Hepatocyte (in vitro differentiated cells): ENCODE results near the gene CBLL1. TPM values are rescaled to one million over a fixed set of nuclear protein-coding genes. Genes with fewer than 3 reads are reported as not detected.

Source experiments
- DNase-seq: peaks from one replicate; pipeline ENCODE4 v3.0.0-alpha.2; 2016; ENCODE audit warnings: low spot score
- H2AFZ ChIP-seq: fragments of 200-600 bp; sonication (generic); 2 replicates; pipeline ENCODE4 v1.6.0; 2016; ENCODE audit warnings: antibody characterized with exemption, mild to moderate bottlenecking
- H3K27ac ChIP-seq: fragments of 200-600 bp; sonication (generic); 2 replicates; pipeline ENCODE4 v1.5.1; 2016; ENCODE audit warnings: mild to moderate bottlenecking
- H3K27me3 ChIP-seq: fragments of 200-600 bp; sonication (generic); 2 replicates; pipeline ENCODE4 v1.6.1; 2016
- H3K36me3 ChIP-seq: fragments of 200-600 bp; sonication (generic); replicated peaks from 2 replicates; pipeline ENCODE4 v1.5.1; 2016; ENCODE audit warnings: low read depth; ENCODE audit not compliant: insufficient read depth
- H3K4me1 ChIP-seq: fragments of 200-600 bp; sonication (generic); 2 replicates; pipeline ENCODE4 v1.5.1; 2016; ENCODE audit warnings: mild to moderate bottlenecking, moderate library complexity; ENCODE audit not compliant: insufficient read depth
- H3K4me2 ChIP-seq: fragments of 200-600 bp; sonication (generic); 2 replicates; pipeline ENCODE4 v1.6.0; 2016
- H3K4me3 ChIP-seq: fragments of 200-600 bp; sonication (generic); 2 replicates; pipeline ENCODE4 v1.5.1; 2016; ENCODE audit warnings: mild to moderate bottlenecking
- H3K79me2 ChIP-seq: fragments of 200-600 bp; sonication (generic); 2 replicates; pipeline ENCODE4 v1.6.0; 2017; ENCODE audit warnings: mild to moderate bottlenecking
- H3K9me2 ChIP-seq: fragments of 200-600 bp; sonication (generic); replicated peaks from 2 replicates; pipeline ENCODE4 v1.6.0; 2017; ENCODE audit warnings: mild to moderate bottlenecking; ENCODE audit not compliant: insufficient read depth
- H3K9me3 ChIP-seq: fragments of 200-600 bp; sonication (generic); 2 replicates; pipeline ENCODE4 v1.5.1; 2016; ENCODE audit warnings: low read depth, mild to moderate bottlenecking
- H4K20me1 ChIP-seq: fragments of 200-600 bp; sonication (generic); 2 replicates; pipeline ENCODE4 v1.6.0; 2016; ENCODE audit warnings: mild to moderate bottlenecking; ENCODE audit not compliant: insufficient read depth, poor library complexity, severe bottlenecking
- CTCF ChIP-seq: fragments of 200-600 bp; sonication (generic); IDR thresholded peaks from 2 replicates; pipeline ENCODE4 v1.5.1; 2016; ENCODE audit warnings: antibody characterized with exemption, mild to moderate bottlenecking; ENCODE audit not compliant: poor library complexity
- EZH2 ChIP-seq: fragments of 200-600 bp; sonication (generic); IDR thresholded peaks from 2 replicates; pipeline ENCODE4 v1.6.1; 2016; ENCODE audit warnings: antibody characterized with exemption, mild to moderate bottlenecking, borderline replicate concordance
- EZH2phosphoT487 ChIP-seq: fragments of 200-600 bp; sonication (generic); IDR thresholded peaks from one replicate; pipeline ENCODE4 v1.6.1; 2018; ENCODE audit warnings: antibody characterized with exemption, mild to moderate bottlenecking, low read depth, moderate library complexity; ENCODE audit not compliant: unreplicated experiment, severe bottlenecking
- WGBS: methylation state at CpG from one replicate; pipeline ENCODE4 v1.1.6; 2016; ENCODE audit warnings: low lambda C conversion rate; ENCODE audit errors: missing lambda C conversion rate; 5-methylcytosine and 5-hydroxymethylcytosine counted together
- polyA plus RNA-seq: library from polyadenylated mRNA; unstranded; fragments of >200 nt; fragmentation: Nextera tagmentation; extraction: Ambion mirVana; gene quantifications from 2 replicates; pipeline ENCODE4 v1.2.1, GENCODE V29; 2016
- total RNA-seq: library from RNA; depleted of rRNA; stranded (reverse); fragments of >200 nt; gene quantifications from 2 replicates; pipeline ENCODE4 v1.2.3, GENCODE V29; 2014

Gene CBLL1
- total and polyA plus RNA-seq, 2 experiments from 2014 or later: 12.5 to 18.6 TPM

DNA sequence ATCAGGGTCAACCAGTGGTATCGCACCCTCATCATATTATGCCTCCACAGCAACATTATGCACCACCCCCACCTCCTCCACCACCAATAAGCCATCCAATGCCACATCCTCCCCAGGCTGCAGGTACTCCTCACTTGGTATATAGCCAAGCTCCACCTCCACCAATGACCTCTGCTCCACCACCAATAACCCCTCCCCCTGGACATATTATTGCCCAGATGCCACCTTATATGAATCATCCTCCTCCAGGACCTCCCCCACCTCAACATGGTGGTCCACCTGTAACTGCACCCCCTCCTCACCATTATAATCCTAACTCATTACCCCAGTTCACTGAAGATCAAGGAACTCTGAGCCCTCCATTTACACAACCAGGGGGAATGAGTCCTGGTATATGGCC is 14.7 kb downstream of the CBLL1 start:
- no peak for DNase-seq
- H3K4me1 ChIP-seq: no peaks in the 10 kb centered on the region
- 100% methylated on average over 1 of the region's 1 CpG for WGBS
- H3K9me3 ChIP-seq: no peaks in the 10 kb centered on the region
- TF ChIP-seq EZH2phosphoT487 (no peak), CTCF (no peak), EZH2 (no peak)
- H3K9me2 ChIP-seq: no peaks in the 10 kb centered on the region
- no peak overlapping the region for H3K4me3 ChIP-seq
- no peak overlapping the region for H3K4me2 ChIP-seq
- H2AFZ ChIP-seq: no peak overlapping the region
- H4K20me1 ChIP-seq: no peaks in the 10 kb centered on the region
- no peaks in the 10 kb centered on the region for H3K36me3 ChIP-seq
- no peaks in the 10 kb centered on the region for H3K27me3 ChIP-seq
- H3K79me2 ChIP-seq: no peaks in the 10 kb centered on the region
- no peak overlapping the region for H3K27ac ChIP-seq

GRCh38 chr7:107767391-107767790 is 23.4 kb downstream of the CBLL1 start:
- TF ChIP-seq EZH2 (no peak), EZH2phosphoT487 (no peak), CTCF (no peak)
- WGBS: 96% methylated on average over 2 of the region's 2 CpGs
- Histone ChIP-seq H3K27ac (no peak overlapping the region), H3K4me3 (no peak overlapping the region), H3K9me3 (no peaks in the 10 kb centered on the region), H3K4me1 (no peaks in the 10 kb centered on the region), H2AFZ (no peak overlapping the region), H3K9me2 (no peaks in the 10 kb centered on the region), H3K79me2 (no peaks in the 10 kb centered on the region), H4K20me1 (no peaks in the 10 kb centered on the region), H3K4me2 (no peak overlapping the region), H3K27me3 (no peaks in the 10 kb centered on the region), H3K36me3 (no peaks in the 10 kb centered on the region)
- no peak for DNase-seq

DNA sequence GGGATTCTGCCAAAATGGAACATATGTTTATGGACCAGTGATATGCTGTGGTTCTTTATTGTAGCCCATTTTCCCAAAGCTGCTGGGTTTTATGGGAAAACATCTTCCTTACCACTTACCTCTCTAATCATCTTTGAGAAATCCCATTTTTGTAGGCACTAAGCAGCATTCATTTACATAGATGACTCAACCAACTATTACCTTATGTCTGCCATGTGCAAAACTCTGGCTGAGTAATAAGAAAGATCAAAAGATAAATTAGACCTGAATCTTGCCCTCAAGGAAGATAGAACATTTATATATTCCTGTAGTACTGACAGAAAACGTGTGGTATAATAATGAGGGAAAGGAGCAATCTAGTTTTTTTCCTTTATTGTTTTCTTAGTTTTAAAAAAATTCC is 24.3 kb downstream of the CBLL1 start:
- Histone ChIP-seq H3K27me3 (no peaks in the 10 kb centered on the region), H3K27ac (no peak overlapping the region), H2AFZ (no peak overlapping the region), H3K4me2 (no peak overlapping the region), H3K4me3 (no peak overlapping the region), H3K4me1 (no peaks in the 10 kb centered on the region), H3K9me3 (no peaks in the 10 kb centered on the region), H3K79me2 (no peaks in the 10 kb centered on the region), H4K20me1 (no peaks in the 10 kb centered on the region), H3K36me3 (no peaks in the 10 kb centered on the region), H3K9me2 (no peaks in the 10 kb centered on the region)
- no peak for DNase-seq
- TF ChIP-seq EZH2 (no peak), CTCF (no peak), EZH2phosphoT487 (no peak)
- WGBS: 55% methylated on average over 1 of the region's 1 CpG

DNA sequence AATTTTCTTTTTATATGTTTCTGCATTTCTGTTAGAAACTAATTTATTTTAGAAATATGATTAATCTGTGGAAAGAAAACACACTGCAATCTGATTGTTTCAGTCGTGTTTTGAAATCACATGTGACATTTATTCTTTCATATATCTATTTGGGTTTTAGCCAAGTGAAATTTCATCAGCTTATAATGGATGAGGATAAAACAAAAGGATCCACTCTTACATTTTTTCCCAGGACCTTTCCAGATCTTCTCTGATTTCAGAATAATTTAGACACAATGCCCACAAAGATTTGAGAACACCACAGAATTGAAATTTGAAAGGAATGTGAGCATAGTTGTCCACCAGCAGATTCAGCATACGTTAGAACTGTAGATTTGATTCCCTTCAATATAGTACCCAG is 29.1 kb downstream of the CBLL1 start:
- Histone ChIP-seq H4K20me1 (no peaks in the 10 kb centered on the region), H3K79me2 (no peaks in the 10 kb centered on the region), H3K36me3 (no peaks in the 10 kb centered on the region), H3K9me3 (no peaks in the 10 kb centered on the region), H3K4me2 (no peak overlapping the region), H3K27ac (no peak overlapping the region), H3K4me3 (no peak overlapping the region), H3K9me2 (no peaks in the 10 kb centered on the region), H3K4me1 (no peaks in the 10 kb centered on the region), H2AFZ (no peak overlapping the region), H3K27me3 (no peaks in the 10 kb centered on the region)
- TF ChIP-seq EZH2 (no peak), EZH2phosphoT487 (no peak), CTCF (no peak)
- 71% methylated on average over 2 of the region's 2 CpGs for WGBS
- DNase-seq: no peak
